Esophagus squamous epithelium (tissue), 4 donors: Measurements from ENCODE around the gene RALGAPA1.

Source experiments
- CTCF ChIP-seq, 6 experiments: fragments of 450-650 bp in 4 of 6; fragments of 200-600 bp in 2 of 6; sonication (generic) in 2 of 6; IDR thresholded peaks; one replicate each; pipeline ENCODE4 v1.5.1; 2016 to 2019; ENCODE audit warnings: antibody characterized with exemption in 6 of 6, mild to moderate bottlenecking in 4 of 6, moderate library complexity in 4 of 6
- POLR2A ChIP-seq, 4 donors: fragments of 450-650 bp; IDR thresholded peaks; one replicate each; pipeline ENCODE4 v1.6.1; 2017; ENCODE audit warnings: antibody characterized with exemption in 4 of 4, mild to moderate bottlenecking in 4 of 4, moderate library complexity in 3 of 4

- TF ChIP-seq CTCF (IDR thresholded peaks at IDR 0.05) (no peak), POLR2A (IDR thresholded peaks at IDR 0.05) (no peak)
These were observed 269.1 kb downstream of the RALGAPA1 start for GRCh38 chr14:35539969-35540368.
